A549 (cell line): ENCODE results near the gene SERPINE2.

ENCODE experiments used
- CEBPB ChIP-seq, 2 experiments: fragments of >200 bp in 1 of 2; sonication (Bioruptor Twin) in 1 of 2; formaldehyde crosslinking in 1 of 2; IDR thresholded peaks; 2 replicates each; pipeline ENCODE4 v1.6.1; 2012 to 2016
- PHF8 ChIP-seq: fragments of 200-600 bp; sonication (generic); IDR thresholded peaks from 2 replicates; pipeline ENCODE4 v1.6.1; 2016; ENCODE audit warnings: low read depth, mild to moderate bottlenecking, antibody characterized with exemption, moderate library complexity, borderline replicate concordance
- ZC3H11A ChIP-seq: fragments of 450-650 bp; IDR thresholded peaks from 2 replicates; pipeline ENCODE4 v1.6.1; 2014; ENCODE audit warnings: antibody characterized with exemption, mild to moderate bottlenecking
- TF ChIP-seq, protein P1 (sequence below): fragments of >200 bp; sonication (Bioruptor Twin); formaldehyde crosslinking; IDR thresholded peaks from 3 replicates; pipeline ENCODE4 v1.5.1; 2016

DNA sequence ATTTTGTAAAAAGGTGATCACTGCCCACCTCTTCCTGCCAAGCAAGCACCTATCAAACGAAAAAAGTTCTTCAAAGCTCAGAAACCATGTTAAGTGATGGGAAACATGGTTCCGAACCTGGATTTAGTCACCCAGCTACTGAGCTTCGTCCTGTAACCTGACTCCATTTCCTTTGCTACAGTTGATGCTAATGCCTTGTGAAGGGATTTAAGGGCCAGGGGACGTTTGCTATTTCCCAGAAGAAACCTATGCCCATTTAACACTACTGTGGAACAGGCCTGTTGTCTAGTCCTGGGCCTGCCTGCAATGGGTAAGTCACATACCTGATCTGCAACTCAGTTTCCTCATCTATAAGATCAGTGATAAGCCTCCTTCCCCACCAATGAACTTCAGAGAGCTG is 14.8 kb downstream of the SERPINE2 start:
- TF ChIP-seq ZC3H11A (no peak), CEBPB (IDR thresholded peaks at IDR 0.05) (no peak), PHF8 (no peak)
- TF ChIP-seq, protein P1, sequence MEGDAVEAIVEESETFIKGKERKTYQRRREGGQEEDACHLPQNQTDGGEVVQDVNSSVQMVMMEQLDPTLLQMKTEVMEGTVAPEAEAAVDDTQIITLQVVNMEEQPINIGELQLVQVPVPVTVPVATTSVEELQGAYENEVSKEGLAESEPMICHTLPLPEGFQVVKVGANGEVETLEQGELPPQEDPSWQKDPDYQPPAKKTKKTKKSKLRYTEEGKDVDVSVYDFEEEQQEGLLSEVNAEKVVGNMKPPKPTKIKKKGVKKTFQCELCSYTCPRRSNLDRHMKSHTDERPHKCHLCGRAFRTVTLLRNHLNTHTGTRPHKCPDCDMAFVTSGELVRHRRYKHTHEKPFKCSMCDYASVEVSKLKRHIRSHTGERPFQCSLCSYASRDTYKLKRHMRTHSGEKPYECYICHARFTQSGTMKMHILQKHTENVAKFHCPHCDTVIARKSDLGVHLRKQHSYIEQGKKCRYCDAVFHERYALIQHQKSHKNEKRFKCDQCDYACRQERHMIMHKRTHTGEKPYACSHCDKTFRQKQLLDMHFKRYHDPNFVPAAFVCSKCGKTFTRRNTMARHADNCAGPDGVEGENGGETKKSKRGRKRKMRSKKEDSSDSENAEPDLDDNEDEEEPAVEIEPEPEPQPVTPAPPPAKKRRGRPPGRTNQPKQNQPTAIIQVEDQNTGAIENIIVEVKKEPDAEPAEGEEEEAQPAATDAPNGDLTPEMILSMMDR = no peak
